D721Med (cell line): Measurements from ENCODE around the gene AMDHD2.

Experiments used
- DNase-seq: peaks from one replicate; pipeline ENCODE4 v3.0.0; 2011; ENCODE audit warnings: low spot score; ENCODE audit not compliant: insufficient read length
- FAIRE-seq: peaks from 2 replicates; lab custom pipeline; 2011; peaks lifted over from hg19 to GRCh38; lab: Jason Lieb, UNC
- TF ChIP-seq, protein P1 (sequence below): IDR thresholded peaks from 2 replicates; pipeline ENCODE4 v1.5.1; 2012; ENCODE audit warnings: mild to moderate bottlenecking, control low read depth; ENCODE audit not compliant: insufficient read depth; ENCODE audit errors: missing control alignments

Gene AMDHD2

DNA sequence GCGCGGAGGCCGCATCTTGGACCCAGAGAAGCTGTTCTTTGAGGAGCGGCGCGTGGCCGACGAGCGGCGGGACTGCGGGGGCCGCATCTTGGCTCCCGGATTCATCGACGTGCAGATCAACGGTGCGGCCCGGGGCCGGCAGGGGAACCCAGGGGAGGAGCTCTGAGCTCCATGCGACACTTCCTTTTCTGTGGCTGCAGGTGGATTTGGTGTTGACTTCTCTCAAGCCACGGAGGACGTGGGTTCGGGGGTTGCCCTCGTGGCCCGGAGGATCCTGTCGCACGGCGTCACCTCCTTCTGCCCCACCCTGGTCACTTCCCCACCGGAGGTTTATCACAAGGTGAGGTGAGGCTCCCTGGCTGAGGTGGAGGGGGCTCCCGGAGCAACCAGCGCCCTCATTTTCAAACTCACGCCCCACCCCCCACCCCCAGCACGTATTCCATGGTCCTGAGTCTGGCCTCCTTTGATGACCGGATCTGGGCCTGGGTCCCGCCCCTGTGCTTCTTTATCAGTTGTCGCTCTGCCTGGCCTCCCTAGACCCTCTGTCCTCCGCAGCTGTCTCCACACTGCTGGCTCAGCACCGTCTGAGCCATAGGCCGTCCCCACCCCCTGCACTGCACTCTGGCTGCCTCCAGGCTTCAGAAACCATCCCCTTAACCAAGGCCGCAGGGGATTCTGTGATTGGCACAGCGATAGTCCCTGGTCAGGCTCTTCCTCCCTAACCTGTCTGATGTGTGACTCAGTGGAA is 787 bp downstream of the AMDHD2 start:
- no peak for FAIRE-seq
- no peak for DNase-seq

DNA sequence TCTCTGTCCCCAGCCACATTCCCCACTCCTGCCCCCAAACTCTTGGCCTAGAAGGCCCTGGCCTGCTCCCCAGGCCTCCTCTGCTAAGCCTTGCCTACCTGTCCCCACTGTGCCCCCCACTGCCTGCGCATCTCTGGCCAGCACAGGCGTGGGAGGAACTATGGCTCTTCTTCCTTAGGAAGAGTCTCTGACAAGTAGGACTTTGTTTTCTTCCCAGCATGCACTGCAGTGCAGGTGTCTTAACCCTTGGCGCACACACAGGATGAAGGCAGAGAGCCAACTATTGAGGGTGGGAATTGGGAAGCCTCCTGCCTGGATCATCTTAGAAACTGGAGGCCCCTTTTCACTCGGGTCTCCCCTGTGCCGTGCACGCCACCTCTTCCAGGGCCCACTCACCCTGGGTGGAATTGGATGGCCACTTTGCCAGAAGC is 3.6 kb downstream of the AMDHD2 start:
- no peak for DNase-seq
- FAIRE-seq, result no peak
- TF ChIP-seq, protein P1, sequence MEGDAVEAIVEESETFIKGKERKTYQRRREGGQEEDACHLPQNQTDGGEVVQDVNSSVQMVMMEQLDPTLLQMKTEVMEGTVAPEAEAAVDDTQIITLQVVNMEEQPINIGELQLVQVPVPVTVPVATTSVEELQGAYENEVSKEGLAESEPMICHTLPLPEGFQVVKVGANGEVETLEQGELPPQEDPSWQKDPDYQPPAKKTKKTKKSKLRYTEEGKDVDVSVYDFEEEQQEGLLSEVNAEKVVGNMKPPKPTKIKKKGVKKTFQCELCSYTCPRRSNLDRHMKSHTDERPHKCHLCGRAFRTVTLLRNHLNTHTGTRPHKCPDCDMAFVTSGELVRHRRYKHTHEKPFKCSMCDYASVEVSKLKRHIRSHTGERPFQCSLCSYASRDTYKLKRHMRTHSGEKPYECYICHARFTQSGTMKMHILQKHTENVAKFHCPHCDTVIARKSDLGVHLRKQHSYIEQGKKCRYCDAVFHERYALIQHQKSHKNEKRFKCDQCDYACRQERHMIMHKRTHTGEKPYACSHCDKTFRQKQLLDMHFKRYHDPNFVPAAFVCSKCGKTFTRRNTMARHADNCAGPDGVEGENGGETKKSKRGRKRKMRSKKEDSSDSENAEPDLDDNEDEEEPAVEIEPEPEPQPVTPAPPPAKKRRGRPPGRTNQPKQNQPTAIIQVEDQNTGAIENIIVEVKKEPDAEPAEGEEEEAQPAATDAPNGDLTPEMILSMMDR, result no peak

More for the DNA sequence above, 787 bp downstream of the AMDHD2 start:
- TF ChIP-seq, protein P1, result no peak

DNA sequence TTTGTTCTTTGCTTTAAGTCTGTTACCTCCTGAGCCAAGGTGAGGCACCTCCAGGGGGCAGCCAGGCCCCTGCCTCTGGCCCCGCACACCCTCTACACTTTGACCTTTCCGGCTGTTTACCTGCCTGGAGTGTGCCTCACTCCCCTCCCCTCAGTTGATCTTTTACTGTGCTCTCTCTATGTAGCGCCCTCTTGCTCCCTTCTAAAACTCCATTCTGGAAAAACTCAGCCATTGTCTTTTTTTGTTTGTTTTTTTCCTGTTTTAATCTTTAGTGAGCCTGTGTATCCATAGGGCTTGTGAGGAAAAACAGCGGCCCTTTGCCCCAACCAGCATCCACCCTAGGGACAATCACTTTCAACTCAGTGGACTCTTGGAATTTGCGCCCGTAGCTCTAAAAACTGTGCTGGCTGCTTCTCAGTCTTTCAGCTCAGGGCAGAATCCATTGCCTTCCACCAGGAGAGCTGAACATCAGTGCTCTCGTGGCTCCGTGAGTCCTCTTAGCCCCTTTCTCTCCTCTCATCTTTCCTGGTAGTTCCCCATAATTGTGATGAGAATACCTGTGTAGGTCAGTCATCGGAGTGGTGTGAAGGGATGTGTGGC is 4.3 kb downstream of the AMDHD2 start:
- TF ChIP-seq, protein P1, result no peak
- no peak for FAIRE-seq
- DNase-seq, result no peak

DNA sequence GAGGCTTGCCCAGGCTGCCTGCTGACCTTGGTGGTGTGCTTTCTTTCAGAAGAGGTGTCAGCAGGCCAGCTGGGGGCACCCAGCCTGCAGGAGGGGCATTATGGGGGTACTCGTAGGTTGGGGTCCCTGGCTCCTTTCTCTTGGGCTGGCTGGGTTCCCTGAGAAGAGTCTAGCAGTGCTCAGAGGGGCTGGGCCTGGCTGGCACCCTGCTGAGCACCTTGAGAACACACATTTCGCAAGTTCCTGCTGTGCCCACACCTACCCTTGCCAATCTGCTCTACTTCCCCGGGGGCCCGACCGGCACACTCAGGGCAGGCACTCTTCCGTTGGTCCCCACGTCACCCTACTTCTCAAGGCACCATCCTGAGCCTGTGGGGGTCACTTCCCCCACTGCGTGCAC is 6.0 kb downstream of the AMDHD2 start:
- TF ChIP-seq, protein P1, result no peak
- DNase-seq, result no peak
- no peak for FAIRE-seq

DNA sequence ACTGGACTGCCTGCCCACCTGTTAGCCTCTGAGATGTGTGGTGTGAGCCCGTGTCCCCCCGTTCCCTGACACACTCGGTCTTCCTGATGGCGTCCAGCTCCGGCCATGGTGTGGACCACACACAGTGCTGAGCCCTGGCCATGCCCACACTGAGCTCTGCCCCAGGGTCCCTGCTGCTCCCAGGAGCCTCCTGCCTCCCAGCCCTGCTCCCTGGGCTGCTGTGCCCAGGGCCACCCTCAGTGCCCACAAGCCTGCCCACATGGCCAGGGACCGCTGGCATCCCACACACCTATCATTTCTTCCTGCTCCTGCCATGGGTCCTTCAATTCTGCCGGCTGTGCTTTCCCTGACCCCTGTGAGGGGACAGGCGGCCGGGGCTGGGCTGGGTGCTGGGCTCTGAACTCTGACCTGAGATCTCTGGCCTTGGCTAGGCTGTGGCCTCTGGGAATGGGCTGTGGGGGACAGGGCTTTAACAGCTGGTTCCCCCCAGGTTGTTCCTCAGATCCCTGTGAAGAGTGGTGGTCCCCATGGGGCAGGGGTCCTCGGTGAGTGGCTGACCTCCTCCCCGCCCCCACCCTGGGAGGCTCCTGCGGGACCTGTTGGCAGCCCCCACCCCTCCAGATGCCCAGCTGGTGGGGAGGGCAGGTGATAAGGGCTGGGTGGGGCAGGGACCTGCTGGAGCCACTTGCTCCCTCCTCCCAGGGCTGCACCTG is 7.1 kb downstream of the AMDHD2 start:
- no peak for FAIRE-seq
- TF ChIP-seq, protein P1, result no peak

DNA sequence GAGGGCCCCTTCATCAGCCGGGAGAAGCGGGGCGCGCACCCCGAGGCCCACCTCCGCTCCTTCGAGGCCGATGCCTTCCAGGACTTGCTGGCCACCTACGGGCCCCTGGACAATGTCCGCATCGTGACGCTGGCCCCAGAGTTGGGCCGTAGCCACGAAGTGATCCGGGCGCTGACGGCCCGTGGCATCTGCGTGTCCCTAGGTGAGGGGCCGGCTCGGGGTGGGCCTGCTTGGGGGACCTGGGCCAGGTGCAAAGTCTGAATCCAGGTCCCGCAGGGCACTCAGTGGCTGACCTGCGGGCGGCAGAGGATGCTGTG is 7.6 kb downstream of the AMDHD2 start:
- TF ChIP-seq, protein P1, result no peak
- no peak for DNase-seq
- FAIRE-seq, result no peak

More for the DNA sequence above, 7.1 kb downstream of the AMDHD2 start:
- no peak for DNase-seq
